GM08714 (cell line): ENCODE measurements around the gene ELMO3.
A peak's percentile ranks its signal among the peaks of the same experiment; 100 is the strongest.

ENCODE experiments used
- H3K4me3 ChIP-seq: fragments of 200-500 bp; sonication (Bioruptor generic); 2 replicates; pipeline ENCODE4 v1.5.1; 2014; ENCODE audit warnings: mild to moderate bottlenecking, low read length, inconsistent platforms
- ZNF274 ChIP-seq: IDR thresholded peaks from 2 replicates; pipeline ENCODE4 v1.6.1; 2012; ENCODE audit warnings: mild to moderate bottlenecking, low read depth, low read length

The ELMO3 gene

DNA sequence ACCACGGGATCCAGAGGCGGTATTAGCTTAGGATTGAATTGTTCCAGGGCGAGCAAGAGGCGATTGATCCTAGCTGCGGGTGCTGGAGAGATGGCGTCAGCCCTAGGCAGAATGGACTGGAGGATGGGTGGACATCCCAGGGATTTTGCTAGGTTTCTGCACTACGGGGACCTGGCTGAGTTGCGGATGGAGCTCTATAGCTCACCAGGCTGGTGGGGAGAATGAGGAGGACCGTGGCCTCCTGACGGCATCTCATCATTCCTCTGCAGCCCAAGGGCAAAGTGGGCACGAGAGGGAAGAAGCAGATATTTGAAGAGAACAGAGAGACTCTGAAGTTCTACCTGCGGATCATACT is 28.6 kb downstream of the ELMO3 start:
- TF ChIP-seq ZNF274: no peak

DNA sequence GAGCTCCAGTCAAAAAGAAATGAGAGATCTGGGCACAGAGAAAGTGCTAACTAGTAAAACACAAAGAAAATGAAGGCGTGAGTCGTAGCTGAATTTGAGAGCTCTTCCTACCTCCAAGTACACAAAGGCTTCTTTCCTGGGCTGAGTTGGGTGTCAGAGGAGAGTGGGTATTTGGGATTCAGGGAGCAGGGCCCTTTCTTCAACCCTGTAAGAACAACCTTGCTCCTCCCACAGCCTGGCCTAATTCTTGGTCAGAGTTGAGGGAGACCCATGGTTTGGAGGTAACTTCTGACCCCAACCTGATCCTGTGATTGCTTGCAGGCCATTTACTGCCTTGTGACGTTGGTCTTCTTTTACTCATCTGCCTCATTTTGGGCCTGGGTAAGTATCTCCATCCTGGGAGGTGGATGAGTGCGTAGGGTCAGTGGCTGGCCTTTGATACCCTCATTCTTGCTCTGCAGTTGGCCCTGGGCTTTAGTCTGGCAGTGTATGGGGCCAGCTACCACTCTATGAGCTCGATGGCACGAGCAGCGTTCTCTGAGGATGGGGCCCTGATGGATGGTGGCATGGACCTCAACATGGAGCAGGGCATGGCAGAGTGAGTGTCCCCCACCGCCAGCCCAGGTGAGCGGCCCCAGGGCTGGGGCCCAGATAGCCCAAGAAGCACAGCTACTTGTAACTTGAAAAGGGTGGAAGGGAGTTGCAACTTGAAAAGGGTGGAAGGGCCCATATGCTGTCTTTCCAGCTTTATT is 29.3 kb downstream of the ELMO3 start:
- no peak for TF ChIP-seq ZNF274
- H3K4me3 ChIP-seq: peak overlapping the region; percentile 90

More for the DNA sequence above, 28.6 kb downstream of the ELMO3 start:
- peak overlapping the region; percentile 90 for H3K4me3 ChIP-seq

DNA sequence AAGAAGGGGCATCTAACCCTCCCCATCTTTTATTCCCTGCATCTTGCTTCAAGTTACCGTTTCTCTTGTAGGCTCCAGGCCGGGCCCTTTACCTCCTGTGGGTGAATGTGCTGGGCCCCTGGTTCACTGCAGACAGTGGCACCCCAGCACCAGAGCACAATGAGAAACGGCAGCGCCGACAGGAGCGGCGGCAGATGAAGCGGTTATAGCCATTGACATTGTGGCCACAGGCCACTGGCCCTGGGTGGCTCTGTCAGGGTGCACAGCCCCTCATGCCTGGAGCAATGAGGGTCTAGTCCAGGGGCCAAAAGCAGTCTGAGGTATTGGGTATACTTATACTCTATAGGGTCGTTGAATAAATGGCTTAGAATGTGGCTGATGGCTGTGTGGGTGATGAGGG is 30.0 kb downstream of the ELMO3 start:
- no peak for TF ChIP-seq ZNF274
- H3K4me3 ChIP-seq: no peak overlapping the region

DNA sequence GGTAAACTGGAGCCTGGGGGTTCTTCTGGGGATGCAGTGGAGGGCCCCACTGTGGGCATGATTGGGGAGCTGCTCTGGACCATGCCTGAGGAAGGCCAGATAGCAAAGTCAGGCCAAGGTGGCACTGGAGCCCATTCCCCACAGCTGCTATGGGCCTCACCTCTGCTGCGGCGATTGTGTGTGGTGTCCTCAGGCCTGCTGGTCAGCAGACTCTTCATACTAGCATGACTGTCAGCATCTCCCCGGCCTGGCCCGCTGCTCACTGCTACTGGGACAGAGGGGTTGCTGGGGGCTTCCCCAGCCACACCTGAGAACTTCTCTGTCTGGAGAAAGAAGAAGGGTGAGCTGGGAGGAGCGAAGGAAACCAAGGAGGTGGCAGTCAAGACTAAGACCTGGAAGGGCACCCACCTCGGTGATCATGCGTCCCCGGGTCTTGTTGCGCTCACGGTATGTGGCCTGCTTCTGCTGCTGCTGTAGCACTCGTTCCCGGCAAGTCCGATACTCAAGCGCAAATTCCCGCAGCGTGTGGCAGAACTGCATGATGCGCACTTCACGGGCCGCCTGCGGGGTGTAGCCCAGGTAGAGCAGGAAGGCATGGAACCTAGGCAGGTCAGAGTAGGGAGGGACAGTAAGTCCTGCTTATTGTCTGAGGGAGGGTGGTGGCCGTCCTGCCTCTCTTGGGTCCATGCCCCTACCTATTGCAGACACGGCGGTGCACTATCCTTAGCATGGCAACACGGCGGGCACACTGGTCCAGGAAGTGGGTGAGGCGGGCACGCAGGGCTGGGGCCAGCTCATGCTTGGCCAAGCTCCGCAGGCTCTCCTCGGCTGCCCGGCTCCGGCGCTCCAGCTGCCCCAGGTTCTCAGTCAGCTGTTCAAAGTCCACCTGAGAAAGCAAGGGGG is 31.2 kb downstream of the ELMO3 start:
- no peak overlapping the region for H3K4me3 ChIP-seq
- TF ChIP-seq ZNF274: no peak

GRCh38 chr16:67230809-67231660 is 32.1 kb downstream of the ELMO3 start:
- no peak for TF ChIP-seq ZNF274
- no peak overlapping the region for H3K4me3 ChIP-seq

DNA sequence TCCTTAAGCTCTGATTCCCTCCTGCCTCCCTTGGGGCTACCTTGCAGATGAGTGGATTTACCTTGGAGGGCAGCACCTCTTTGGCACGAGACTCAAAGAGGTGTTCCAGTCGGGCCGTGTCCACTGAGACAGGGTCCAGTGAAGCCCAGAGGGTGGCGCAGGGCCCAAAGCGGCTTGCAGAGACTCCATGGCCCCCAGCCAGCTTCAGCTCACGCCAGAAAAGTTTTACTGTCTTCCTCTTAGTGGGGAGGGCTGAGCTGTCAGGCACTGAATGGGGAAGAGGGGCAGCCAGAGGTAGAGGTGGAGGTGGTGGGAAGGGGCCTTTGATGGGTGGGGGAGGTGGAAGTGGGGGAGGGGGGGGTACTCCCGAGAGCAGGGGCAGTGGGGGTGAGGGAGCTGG is 34.7 kb downstream of the ELMO3 start:
- H3K4me3 ChIP-seq: no peak overlapping the region
- no peak for TF ChIP-seq ZNF274

DNA sequence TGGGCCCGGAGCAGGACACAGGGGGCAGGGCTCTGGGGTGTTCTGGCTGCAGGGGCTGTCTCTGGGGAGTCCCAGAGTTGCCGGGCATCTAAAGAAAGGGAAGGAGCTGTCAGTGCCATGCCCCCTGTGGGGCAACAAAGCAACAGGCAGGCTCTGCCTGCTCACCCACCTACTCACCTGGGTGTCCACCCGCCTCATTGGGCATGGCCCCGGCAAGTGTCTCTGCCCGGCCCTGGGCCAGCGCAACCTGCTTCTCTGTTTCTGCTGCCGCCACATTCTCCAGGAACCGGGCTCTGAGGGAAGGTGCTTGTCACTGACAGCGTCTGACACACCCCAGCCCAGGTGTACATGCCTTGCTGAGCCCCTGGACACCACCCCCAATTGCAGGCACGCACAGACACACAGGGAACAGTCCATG is 35.3 kb downstream of the ELMO3 start:
- TF ChIP-seq ZNF274: no peak
- H3K4me3 ChIP-seq: no peak overlapping the region

DNA sequence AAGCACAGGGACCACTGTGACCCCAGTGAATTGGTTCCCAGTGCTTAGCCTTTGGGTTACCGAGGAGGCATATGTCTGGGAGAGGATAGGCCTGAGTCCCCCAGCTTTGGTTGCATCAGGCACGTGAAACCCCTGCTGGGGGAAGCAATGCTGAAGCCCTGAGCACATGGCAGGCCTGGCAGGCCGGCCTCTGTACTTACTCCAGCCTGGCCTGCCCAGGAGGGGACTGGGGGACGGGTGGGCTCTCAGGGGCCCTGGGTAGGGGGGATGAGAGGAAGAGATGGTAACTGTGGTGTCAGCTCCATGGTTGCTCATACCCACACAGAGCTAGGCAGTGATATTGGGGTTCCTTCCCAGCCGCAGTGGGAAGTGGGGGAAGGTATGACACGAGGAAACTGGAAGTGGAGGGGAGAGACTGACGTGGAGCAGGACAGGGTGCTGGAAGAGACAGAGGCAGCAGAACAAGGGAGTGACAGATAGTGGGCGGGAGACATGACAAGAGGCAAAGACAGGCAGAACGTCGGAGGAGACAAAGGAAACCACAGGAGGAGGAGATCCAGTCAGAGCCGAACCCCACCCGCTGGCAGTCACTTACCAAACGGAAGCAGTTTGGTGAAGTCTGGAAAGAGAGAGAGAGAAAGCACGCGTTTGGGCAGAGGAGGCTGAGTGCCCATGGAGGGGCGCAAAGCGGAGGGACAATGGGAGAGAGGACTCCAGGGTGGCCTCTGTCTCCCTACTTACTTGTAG is 37.1 kb downstream of the ELMO3 start:
- no peak overlapping the region for H3K4me3 ChIP-seq
- TF ChIP-seq ZNF274: no peak

DNA sequence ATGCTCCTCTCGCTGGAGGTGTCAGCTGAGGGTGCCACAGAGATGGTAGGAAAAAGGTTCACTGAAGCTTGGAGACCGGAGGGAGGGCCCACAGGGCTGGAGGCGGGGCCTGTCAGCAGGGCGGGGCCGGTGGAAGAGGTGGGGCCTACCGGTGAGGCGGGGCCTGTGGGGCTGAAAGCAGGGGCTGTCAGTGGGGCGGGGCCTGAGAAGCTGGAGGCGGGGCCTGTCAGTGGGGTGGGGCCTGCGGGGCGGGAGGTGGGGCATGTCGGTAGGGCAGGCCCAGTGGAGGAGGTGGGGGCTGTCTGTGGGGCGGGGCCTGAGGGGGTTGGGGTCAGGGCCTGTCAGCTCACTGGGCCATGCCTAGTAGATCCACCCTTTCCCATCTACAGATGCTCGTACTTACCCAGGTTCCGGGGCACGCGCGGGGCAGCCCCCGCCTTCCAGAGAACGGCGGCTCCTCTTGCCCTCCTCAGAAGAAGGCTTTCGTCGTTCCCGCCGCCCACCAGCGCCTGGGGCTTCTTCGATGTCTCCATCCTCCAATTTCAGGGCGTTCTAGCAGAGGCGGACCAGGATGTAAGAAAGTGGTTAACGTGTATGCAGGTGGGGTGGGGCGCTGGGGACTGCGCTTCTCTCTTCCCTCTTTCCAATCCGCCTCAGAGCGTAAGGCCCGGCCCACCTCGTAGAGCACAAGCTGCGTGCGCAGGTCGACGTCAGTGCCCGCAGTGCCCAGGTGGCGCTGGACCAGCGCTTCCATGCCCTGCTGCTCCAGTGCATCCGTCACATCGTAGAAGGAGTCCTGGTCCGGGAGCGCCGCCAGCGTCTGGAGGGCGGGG is 37.8 kb downstream of the ELMO3 start:
- no peak for TF ChIP-seq ZNF274
- no peak overlapping the region for H3K4me3 ChIP-seq

DNA sequence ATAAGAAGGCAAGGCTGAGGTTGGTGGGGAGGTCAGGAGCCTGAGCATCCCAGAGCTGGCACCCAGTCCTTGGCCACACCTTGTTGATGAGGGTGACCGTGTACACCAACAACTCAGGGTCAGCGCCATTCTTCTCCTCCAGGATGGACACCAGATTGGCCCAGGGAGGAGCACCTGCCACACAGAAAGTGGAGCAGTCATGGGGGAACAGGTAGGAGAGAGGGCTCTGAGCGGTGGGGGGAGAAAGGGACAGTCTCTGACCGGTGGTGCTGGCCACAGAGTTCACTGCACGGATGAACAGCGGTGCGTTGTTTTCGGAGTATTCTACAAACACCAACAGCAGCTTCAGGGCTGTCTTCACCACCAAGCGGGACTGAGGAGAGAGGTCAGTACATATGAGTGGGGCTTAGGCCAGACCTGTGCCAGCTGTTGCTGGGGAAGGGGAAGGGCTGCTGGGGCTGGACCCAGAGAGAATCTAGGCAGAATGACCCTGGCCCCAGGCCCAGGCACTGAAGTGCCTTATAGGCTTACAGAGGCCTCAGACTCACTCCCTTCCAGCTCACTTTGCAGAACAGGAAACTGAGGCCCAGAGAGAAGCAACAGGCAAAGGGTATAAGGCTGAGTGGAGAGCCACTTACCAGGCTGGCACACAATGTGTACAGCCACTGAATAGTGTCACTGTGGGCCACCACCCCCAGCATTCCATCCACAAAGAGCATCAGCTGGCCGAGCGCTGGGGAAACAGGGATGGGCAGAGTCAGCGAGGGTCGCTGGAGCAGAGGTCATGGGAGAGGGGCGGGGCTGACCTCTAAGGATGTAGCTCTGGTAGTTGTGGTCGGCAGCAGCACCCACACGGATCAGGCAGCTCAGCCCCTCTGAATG is 38.7 kb downstream of the ELMO3 start:
- TF ChIP-seq ZNF274: no peak
- H3K4me3 ChIP-seq: no peak overlapping the region

- TF ChIP-seq ZNF274: no peak
- H3K4me3 ChIP-seq: no peak overlapping the region
These were observed 39.3 kb downstream of the ELMO3 start for GRCh38 chr16:67238278-67238575.
